HUES48 (cell line): ENCODE data around the gene LRRC9.
"Not testable (repeated sequence)": the region's sequence is repeated elsewhere in the genome, so short reads cannot be mapped to it uniquely, and the experiment has no call there.

Experiments used
- H3K27ac ChIP-seq: one replicate; pipeline ENCODE4 v1.7.0; 2013; ENCODE audit warnings: low read depth, low read length, inconsistent platforms
- H3K27me3 ChIP-seq: 2 replicates; pipeline ENCODE4 v1.6.1; 2013; ENCODE audit warnings: mild to moderate bottlenecking, low read length; ENCODE audit not compliant: control insufficient read depth, insufficient read depth
- H3K36me3 ChIP-seq: 2 replicates; pipeline ENCODE4 v1.6.1; 2013; ENCODE audit warnings: low read length; ENCODE audit not compliant: control insufficient read depth, insufficient read depth
- H3K4me1 ChIP-seq: 2 replicates; pipeline ENCODE4 v1.6.1; 2013; ENCODE audit warnings: mild to moderate bottlenecking, low read length; ENCODE audit not compliant: control insufficient read depth, insufficient read depth
- H3K4me3 ChIP-seq: 2 replicates; pipeline ENCODE4 v1.5.1; 2013; ENCODE audit warnings: mild to moderate bottlenecking, low read depth, low read length
- H3K9ac ChIP-seq: 2 replicates; pipeline ENCODE4 v1.6.1; 2013; ENCODE audit warnings: mild to moderate bottlenecking, low read depth, low read length, moderate library complexity
- H3K9me3 ChIP-seq: 2 replicates; pipeline ENCODE4 v1.6.1; 2013; ENCODE audit warnings: low read length; ENCODE audit not compliant: control insufficient read depth, insufficient read depth

Gene LRRC9

GRCh38 chr14:59998564-59998963 is 78.6 kb downstream of the LRRC9 start:
- Histone ChIP-seq H3K36me3 (no peaks in the 10 kb centered on the region), H3K27me3 (no peaks in the 10 kb centered on the region), H3K27ac (no peak overlapping the region)

DNA sequence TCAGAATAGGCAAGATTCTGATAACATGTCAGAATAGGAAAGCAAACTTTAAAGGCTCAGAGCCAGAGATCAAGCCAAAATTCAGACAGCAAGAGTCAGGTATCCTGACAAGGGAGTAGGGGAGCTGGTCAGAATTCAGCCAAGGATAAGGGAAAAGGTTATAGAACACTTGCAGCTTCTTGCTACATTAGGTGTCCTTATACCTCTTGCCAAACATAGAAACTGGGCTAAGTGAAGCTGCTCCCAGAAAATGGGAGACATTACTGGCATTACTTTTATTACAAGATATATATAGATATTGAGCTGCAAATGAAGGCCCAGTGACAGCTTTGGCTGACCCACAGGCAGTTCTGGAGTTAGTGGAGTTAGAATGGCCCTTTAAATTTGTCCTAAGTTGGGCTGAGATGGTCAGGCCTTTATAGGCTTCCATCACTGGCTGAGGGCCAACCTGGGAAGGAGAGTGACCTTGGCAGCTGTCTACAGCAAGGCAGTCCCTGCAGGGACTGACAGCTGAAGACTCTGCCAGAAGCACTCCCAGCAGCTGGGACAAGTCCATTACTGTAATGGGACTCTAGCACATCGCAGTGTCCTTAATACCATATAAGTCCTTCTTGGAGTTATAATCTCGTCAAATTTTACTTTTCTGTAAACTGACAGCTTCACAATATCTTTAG is 83.0 kb downstream of the LRRC9 start:
- Histone ChIP-seq H3K9ac (no peak overlapping the region), H3K4me3 (no peak overlapping the region), H3K9me3 (no peaks in the 10 kb centered on the region), H3K27me3 (no peaks in the 10 kb centered on the region), H3K27ac (no peak overlapping the region), H3K4me1 (no peaks in the 10 kb centered on the region), H3K36me3 (no peaks in the 10 kb centered on the region)

More at GRCh38 chr14:59998564-59998963, 78.6 kb downstream of the LRRC9 start:
- Histone ChIP-seq H3K9me3 (no peaks in the 10 kb centered on the region), H3K9ac (no peak overlapping the region), H3K4me1 (no peaks in the 10 kb centered on the region), H3K4me3 (no peak overlapping the region)

- no peaks in the 10 kb centered on the region for H3K36me3 ChIP-seq
Measured at GRCh38 chr14:60003991-60004390, 84.0 kb downstream of the LRRC9 start.

GRCh38 chr14:60008042-60008441 is 88.1 kb downstream of the LRRC9 start:
- no peaks in the 10 kb centered on the region for H3K27me3 ChIP-seq

More at GRCh38 chr14:60003991-60004390, 84.0 kb downstream of the LRRC9 start:
- H3K4me3 ChIP-seq = no peak overlapping the region
- no peaks in the 10 kb centered on the region for H3K4me1 ChIP-seq
- no peak overlapping the region for H3K27ac ChIP-seq
- H3K27me3 ChIP-seq = no peaks in the 10 kb centered on the region
- H3K9ac ChIP-seq = no peak overlapping the region
- H3K9me3 ChIP-seq = no peaks in the 10 kb centered on the region

DNA sequence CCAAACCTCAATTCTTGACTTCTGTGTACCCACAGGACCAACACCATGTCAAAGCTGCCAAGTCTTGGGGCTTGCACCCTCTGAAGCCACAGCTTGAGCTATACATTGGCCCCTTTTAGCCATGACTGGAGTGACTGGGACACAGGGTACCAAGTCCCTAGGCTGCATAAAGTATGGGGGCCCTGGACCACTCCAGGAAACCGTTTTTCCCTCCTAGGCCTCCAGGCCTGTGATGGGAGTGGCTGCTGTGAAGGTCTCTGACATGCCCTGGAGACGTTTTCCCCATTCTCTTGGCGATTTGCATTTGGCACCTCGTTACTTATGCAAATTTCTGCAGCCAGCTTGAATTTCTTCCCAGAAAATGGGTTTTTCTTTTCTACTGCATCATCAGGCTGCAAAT is 90.3 kb downstream of the LRRC9 start:
- H3K9ac ChIP-seq, H3K4me1 ChIP-seq, H3K36me3 ChIP-seq, H3K27me3 ChIP-seq, H3K27ac ChIP-seq, H3K4me3 ChIP-seq, H3K9me3 ChIP-seq: not testable (repeated sequence)

More at GRCh38 chr14:60008042-60008441, 88.1 kb downstream of the LRRC9 start:
- Histone ChIP-seq H3K4me1 (no peaks in the 10 kb centered on the region), H3K9me3 (peaks cover 9% of the 10 kb centered on the region), H3K27ac (no peak overlapping the region), H3K36me3 (no peaks in the 10 kb centered on the region), H3K9ac (no peak overlapping the region), H3K4me3 (no peak overlapping the region)

- Histone ChIP-seq H3K27ac (no peak overlapping the region), H3K9ac (no peak overlapping the region), H3K4me3 (no peak overlapping the region), H3K4me1 (no peaks in the 10 kb centered on the region), H3K36me3 (no peaks in the 10 kb centered on the region), H3K9me3 (peaks cover 13% of the 10 kb centered on the region), H3K27me3 (no peaks in the 10 kb centered on the region)
Measured at GRCh38 chr14:60014402-60014801, 94.5 kb downstream of the LRRC9 start.

- no peak overlapping the region for H3K9ac ChIP-seq
- no peaks in the 10 kb centered on the region for H3K4me1 ChIP-seq
- H3K27ac ChIP-seq = no peak overlapping the region
- no peaks in the 10 kb centered on the region for H3K36me3 ChIP-seq
- H3K4me3 ChIP-seq = no peak overlapping the region
- H3K9me3 ChIP-seq = no peaks in the 10 kb centered on the region
- H3K27me3 ChIP-seq = no peaks in the 10 kb centered on the region
Measured at GRCh38 chr14:60021619-60022018, 101.7 kb downstream of the LRRC9 start.

- no peak overlapping the region for H3K4me3 ChIP-seq
- no peaks in the 10 kb centered on the region for H3K27me3 ChIP-seq
- H3K9me3 ChIP-seq = no peaks in the 10 kb centered on the region
- H3K27ac ChIP-seq = no peak overlapping the region
- no peaks in the 10 kb centered on the region for H3K36me3 ChIP-seq
- no peaks in the 10 kb centered on the region for H3K4me1 ChIP-seq
- no peak overlapping the region for H3K9ac ChIP-seq
Measured at GRCh38 chr14:60025571-60025970, 105.6 kb downstream of the LRRC9 start.

DNA sequence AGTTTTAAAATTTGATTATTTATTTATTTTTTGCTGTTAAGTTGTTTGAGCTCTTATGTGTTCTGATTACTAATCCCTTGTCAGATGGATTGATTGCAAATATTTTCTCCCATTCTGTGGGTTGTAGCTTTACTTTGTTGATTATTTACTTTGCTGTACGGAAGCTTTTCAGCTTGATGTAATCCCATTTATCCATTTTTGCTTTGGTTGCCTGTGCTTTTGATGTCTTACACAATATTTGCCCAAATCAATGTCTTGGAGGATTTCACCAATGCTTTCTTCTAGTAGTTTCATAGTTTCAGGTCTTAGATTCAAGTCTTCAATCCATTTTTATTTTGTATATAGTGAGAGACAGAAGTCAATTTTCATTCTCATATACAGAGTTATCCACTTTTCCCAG is 115.2 kb downstream of the LRRC9 start:
- Histone ChIP-seq H3K36me3 (no peaks in the 10 kb centered on the region), H3K27ac (no peak overlapping the region), H3K4me1 (no peaks in the 10 kb centered on the region), H3K27me3 (no peaks in the 10 kb centered on the region), H3K4me3 (no peak overlapping the region), H3K9me3 (no peaks in the 10 kb centered on the region), H3K9ac (no peak overlapping the region)

DNA sequence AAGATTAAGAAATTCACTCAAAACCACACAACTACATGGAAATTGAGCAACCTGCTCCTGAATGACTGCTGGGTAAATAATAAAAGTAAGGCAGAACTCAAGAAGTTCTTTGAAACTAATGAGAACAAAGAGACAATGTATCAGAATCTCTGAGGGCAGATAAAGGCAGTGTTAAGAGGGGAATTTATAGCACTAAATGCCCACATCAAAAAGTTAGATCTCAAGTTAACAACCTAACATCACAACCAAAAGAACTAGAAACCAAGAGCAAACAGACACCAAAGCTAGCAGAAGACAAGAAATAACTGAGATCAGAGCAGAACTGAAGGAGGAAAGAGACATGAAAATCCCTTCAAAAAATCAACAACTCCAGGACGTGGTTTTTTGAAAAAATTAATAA is 128.0 kb downstream of the LRRC9 start:
- H3K9me3 ChIP-seq, H3K36me3 ChIP-seq, H3K27ac ChIP-seq, H3K27me3 ChIP-seq, H3K9ac ChIP-seq, H3K4me3 ChIP-seq, H3K4me1 ChIP-seq: not testable (repeated sequence)

GRCh38 chr14:60051721-60052221 is 131.8 kb downstream of the LRRC9 start:
- Histone ChIP-seq H3K9me3 (no peaks in the 10 kb centered on the region), H3K36me3 (no peaks in the 10 kb centered on the region), H3K27me3 (no peaks in the 10 kb centered on the region), H3K9ac (no peak overlapping the region), H3K4me1 (no peaks in the 10 kb centered on the region), H3K27ac (no peak overlapping the region), H3K4me3 (no peak overlapping the region)
